GM19463 (cell line): Measurements from ENCODE around the gene SEMA6B.

Experiments used
- ATAC-seq: cut with Tn5 transposase; IDR thresholded peaks from one replicate; pipeline ENCODE4 v1.9.1; 2021; ENCODE audit warnings: mild to moderate bottlenecking, moderate library complexity; ENCODE audit not compliant: unreplicated experiment

Gene SEMA6B

GRCh38 chr19:4589579-4590410 lies 30.3 kb upstream of the SEMA6B start:
- ATAC-seq = no peak

DNA sequence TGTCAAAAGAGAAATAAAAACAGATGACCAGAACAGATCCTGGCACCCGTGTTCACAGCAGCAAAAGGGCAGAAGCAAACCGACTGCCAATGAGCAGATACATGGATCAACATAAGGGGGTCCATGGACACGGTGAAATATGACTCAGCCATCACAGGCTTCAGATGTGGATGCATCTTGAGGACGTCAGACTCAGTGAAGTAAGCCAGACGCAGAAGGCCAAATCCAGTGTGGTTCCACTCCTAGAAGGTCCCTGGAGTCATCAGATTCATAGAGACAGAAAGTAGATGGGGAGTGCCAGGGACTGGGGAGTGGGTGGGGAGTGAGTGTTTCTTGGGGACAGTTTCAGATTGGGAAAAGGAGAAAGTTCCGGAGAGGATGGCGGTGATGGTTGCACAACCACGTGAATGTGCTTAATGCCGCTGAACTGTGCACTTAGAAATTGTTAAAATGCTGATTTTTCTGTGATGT lies 28.8 kb upstream of the SEMA6B start:
- no peak for ATAC-seq

GRCh38 chr19:4587527-4587926 lies 28.0 kb upstream of the SEMA6B start:
- no peak for ATAC-seq

GRCh38 chr19:4586691-4587090 lies 27.2 kb upstream of the SEMA6B start:
- no peak for ATAC-seq

DNA sequence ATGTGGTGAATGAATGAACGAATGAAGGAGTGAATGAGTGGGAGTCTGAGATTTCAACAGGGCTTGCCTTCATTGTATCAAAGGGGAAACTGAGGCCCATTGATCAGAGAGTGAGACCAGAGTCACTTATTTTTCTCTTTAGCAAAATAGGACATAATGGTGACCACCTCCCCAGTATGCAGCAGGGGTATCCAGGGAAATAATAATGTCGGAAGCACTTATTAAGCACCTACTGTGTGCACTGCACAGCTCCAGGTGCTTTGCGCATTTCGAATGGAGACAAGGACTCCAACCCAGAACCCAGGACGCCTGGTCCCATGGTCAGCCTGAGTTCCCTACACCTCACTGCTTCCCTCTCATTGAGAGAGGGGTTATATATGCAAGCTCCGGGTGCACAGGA lies 26.8 kb upstream of the SEMA6B start:
- no peak for ATAC-seq

DNA sequence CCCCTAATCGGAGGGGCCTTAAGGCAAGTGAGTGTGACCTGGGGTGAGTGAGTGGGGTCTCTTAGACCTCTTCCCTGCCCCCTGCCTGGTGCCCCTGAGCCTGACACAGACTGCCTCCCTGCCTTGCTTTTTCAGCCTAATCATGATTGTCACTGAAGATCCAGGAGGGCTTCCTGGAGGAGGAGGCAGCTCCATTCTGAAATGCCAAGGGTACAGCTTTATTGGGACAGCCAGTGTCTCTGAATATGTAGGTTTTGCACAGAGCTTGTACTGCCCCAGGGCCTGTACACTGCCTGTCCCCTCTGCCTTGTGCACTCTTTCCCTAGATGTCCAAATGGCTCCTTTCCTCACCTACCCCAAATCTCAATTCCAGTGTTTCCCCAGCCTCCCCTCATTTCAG lies 26.1 kb upstream of the SEMA6B start:
- ATAC-seq = no peak

DNA sequence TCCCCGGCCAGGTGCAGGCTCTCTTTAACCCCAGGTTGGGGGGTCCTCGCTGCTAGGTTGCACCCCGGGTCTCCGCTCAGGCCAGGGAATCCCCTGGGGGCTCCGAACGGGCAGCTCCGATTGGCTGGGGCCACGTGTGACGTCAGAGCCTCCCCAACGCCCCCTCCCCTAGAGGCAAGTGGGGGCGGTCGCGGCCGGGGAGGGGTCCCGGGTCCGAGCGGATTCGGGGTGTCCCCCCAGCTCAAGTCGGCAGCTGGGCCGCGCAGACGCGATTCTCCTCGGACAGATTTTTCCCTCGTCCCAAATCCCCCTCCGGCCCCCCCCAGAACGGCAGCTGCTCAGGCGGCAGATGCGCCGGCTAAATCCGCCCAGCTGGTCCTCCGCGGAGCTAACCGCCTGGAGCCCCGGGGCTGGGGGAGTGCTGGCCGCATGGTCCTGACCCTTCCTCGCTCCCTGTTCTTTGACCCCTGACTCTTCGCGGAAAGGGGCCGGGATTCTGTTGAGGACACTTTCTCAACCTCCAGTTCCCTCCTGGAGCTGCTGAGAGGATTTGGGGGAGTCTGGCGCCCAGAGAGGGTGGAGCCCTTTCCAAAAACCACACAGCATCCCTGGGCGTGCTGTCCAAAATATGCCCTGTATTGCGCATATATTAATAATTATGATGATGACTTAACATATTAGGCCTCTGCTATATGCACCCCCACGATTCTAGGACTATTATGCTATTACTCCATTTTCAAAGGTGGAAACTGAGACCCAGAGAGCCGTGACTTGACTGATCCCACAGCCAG lies 25.4 kb upstream of the SEMA6B start:
- no peak for ATAC-seq

DNA sequence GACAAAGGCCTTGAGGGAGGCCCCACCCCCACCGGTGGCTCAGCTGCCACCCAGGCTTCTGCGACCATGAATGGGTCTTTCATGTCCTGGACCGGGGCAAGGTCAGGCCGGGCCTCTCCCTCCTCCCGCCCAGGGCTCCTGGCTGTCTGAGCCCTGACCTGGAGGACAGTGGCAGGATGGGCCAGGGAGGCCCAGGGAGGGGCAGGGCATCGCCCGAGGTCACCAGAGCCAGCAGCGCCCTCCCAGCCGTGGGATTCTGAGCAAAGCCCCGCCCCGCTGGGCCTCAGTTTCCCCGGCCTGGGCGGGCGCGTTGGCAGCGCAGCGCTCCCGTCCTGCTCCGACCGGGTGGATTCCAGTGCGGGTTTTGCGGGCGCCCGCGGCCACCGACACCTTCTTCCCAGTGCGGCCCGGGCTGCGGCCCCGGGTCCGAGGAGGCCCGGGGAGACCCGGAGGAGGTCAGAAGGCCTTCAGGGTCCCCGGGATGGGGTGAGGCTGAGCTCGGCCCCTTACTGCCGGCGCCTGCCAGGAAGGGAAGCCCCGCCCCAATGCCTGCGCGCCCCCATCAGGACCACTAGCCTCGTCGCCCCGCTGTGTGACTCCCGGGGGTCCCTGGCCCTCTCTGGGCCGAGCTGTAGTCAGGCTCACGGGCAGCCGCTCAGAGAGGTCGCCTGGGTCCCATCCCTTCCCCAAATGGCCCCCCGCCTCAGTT lies 24.6 kb upstream of the SEMA6B start:
- ATAC-seq = no peak

- no peak for ATAC-seq
Observed at GRCh38 chr19:4582980-4583842, 23.7 kb upstream of the SEMA6B start.

GRCh38 chr19:4581666-4582553 lies 22.4 kb upstream of the SEMA6B start:
- no peak for ATAC-seq

- ATAC-seq = no peak
Observed at GRCh38 chr19:4580961-4581665, 21.6 kb upstream of the SEMA6B start.

DNA sequence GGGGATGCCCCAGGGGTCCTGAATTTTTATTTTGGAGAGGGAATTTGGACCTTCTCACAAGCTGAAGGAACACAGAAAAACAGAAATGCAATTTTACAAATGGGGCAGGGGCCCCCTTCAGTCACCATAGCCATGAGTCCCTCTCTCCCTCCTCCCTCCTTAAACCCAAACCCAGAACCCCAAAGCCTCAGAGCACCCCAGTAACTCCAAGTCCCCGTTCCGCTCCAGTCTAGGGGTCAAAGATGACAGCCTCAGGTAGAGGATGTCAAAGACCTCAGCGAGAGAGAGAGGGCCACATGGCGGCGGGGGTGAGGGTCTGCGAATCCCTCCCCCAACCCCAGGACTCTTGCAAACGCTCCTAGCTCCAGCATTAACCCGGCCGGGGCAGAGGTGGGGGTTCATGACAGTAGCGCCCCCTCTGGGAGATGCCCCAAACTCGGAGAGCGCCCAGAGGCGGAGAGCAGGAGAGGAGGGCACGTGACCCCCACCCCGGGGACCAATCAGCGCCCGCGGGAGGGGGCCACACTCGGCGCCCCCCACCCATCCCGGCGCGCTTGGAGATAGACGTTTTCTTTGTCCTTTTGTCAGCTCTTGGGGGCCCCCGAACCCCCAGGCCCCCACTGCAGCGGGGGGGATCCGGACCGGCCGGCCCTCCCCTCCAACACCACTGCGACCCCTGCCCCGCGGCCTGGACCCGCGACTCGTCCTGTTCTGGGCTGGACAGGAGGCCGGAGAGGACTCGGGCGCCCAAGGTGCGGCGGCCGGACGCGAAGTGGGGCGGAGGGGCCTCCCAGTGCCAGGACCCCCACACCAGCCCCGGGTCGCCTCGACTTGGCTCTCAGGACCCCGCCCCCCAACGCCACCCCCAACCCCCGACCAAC lies 20.8 kb upstream of the SEMA6B start:
- no peak for ATAC-seq

- no peak for ATAC-seq
Observed at GRCh38 chr19:4579389-4579788, 19.9 kb upstream of the SEMA6B start.

DNA sequence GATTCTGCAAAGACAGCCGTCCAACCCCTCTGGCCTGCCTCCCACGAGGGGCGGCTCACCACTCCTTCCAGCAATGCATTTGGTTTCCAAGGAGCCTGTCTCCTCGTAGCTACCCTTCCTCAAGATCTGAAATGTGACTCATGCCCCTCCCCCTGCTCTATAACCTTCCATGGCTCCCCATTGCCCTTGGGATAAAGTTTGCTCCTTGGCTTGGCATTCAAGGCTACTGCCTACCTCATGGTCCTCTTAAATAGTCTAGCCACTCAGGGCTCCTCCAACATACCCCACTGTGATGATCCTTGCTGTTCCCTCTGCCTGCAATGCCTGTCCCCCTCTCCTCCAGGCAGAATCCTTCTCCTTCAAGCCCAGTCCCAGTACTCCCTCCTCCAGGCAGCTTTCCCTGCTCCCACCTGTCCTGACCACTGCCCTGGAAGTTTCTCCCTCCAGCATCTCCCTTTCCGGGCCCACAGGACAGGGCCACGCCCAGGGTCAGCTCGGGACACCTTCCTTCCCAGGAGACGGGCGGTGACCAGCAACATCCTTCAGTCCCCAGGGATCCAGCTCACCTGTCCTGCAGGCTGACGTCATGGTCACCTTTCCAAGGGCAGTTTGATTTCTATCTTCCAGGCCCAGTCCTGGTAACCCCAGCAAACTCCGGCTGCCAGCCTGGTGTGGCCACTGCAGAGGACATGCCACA lies 19.2 kb upstream of the SEMA6B start:
- ATAC-seq = no peak

- ATAC-seq = no peak
Observed at GRCh38 chr19:4577020-4577782, 17.7 kb upstream of the SEMA6B start.
